OCI-LY7 (cell line): ENCODE data around the gene TMPRSS4.

Experiments used
- CTCF ChIP-seq: fragments of 200-600 bp; sonication (generic); conservative IDR thresholded peaks from 2 replicates; pipeline ENCODE4 v1.5.1; 2014; ENCODE audit warnings: mild to moderate bottlenecking, antibody characterized with exemption, low read length, moderate library complexity, mixed read lengths
- EZH2phosphoT487 ChIP-seq: fragments of 200-600 bp; sonication (generic); IDR thresholded peaks from 2 replicates; pipeline ENCODE4 v1.6.1; 2018; ENCODE audit warnings: low read depth, borderline replicate concordance, mild to moderate bottlenecking, mixed run types, antibody characterized with exemption, low read length, moderate library complexity, mixed read lengths

GRCh38 chr11:118142809-118143208, 65.9 kb downstream of the TMPRSS4 start:
- TF ChIP-seq EZH2phosphoT487: no peak
- TF ChIP-seq CTCF: no peak
